Activated effector memory CD4-positive, alpha-beta T cell treated with Interleukin-2 at 50 U/mL for 16 hours (primary cell): ENCODE results near the gene PPIG.
"Not testable (repeated sequence)": the region's sequence is repeated elsewhere in the genome, so short reads cannot be mapped to it uniquely, and the experiment has no call there.

Experiments used
- DNase-seq: peaks from one replicate; pipeline ENCODE4 v3.0.0-alpha.2; 2020

PPIG gene

DNA sequence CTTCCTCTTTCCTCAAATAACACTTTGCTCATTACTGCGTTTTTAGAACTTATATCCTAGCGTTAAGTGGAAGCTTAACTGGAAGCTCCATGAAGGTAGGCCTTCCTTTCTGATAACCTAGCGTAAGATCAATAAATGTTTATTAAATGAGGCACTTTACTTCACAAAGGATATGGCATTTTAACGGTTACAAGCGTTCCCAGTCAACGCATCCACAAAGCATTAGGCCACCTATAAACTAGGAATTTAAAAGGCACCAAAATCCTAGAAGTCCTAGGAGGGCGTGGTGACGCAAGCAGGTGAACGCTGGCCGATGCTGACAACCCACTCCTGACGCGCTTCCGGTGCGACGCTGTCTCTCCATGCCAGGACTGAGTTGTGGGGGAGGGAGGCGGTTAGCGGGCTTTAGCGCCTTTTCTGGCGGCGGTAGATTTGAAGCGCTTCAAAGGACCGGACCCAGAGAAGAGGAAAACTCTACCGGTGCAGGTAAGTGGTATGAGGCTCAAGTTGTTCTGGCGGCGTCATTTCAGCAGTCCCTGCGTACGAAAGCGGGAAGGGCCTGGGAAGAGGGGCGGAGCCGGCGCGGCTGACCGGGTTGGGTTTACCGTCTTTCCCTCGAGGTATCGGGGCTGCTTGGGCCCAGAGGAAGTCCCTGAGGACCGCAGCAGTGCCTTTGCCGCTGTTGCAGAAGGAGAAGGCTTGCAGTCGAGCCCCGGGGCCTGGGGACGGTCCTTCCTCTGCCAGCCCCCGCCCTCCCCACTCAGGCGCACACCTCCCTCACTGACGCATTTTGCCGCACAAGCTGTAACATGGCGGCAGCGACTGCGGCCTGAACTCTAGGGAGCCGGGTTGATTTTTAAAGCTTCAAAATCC is at the start of gene PPIG:
Gene PPIG (plus strand): TSS at position 347 of the 873 bp plus-strand sequence. CDS start 19,691 bp downstream, outside the sequence.
- DNase-seq: peak; percentile 78

- DNase-seq: not testable (repeated sequence)
Measured at GRCh38 chr2:169539460-169539859, 44.7 kb upstream of the PPIG start.

- DNase-seq: no peak
Measured at GRCh38 chr2:169540146-169540545, 44.0 kb upstream of the PPIG start.

GRCh38 chr2:169542433-169542832 is 41.7 kb upstream of the PPIG start:
- no peak for DNase-seq

DNA sequence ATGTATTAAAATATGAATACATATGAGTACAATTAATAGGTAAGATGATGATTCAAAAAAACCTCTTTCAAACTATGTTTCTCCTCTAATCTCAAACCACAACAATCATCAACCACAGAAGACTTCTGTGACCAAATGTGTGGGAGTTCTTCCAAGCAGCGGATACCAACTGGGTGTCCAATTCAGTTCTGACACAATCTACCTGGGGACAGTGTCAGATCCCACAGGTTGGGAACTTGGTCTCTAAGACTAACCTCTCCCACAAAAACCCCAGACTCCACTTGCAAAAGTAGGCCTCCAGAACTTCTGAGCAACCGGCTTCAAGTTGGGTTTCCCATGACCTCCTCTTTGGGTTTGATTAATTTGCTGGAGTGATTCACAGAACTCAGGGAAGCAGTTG is 37.4 kb upstream of the PPIG start:
- no peak for DNase-seq

GRCh38 chr2:169561364-169561763 is 22.8 kb upstream of the PPIG start:
- DNase-seq: no peak

DNA sequence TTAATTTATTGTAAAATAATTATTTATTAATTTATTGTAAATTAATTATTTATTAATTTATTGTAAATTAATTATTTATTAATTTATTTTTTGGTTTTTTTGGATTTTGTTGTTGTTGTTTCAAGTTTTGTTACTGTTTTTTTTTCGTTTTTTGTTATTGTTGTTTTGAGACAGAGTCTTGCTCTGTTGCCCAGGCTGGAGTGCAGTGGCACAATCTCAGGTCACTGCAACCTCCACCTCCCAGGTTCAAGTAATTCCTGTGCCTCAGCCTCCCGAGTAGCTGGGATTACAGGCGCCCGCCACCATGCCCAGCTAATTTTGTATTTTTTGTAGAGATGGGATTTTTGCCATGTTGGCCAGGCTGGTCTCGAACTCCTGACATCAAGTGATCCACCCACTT is 22.1 kb upstream of the PPIG start:
- DNase-seq: not testable (repeated sequence)

DNA sequence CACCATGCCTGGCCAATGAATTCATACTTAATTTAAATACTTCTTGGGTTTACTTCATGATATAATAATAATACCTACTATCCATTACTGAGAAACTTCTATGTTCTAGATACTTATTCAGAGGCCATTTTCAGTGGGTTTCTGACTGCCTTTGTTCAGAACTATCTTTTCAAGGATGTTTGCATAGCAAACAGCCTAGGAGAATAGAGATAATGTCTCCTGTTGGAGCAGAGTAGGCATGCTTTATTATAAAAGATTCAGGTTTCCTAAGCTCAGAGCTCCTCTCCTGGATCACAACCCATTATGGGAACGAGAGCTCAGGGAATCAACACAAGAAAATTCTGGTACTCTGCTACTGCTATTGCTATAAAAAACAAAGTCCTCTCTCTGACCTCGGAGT is 21.6 kb upstream of the PPIG start:
- no peak for DNase-seq

DNA sequence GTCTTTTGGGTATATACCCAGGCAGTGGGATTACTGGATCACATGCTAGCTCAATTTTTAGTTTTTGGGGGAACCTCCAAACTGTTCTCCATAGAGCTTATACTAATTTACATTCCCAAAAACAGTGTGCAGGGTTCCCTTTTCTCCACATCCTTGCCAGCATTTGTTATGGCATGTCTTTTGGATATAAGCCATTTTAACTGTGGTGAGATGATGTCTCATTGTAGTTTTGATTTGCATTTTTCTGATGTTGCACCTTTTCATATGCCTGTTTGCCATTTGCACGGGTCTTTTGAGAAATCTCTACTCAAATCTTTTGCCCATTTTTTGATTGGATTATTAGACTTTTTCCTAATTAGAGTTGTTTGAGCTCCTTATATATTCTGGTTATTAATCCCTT is 18.5 kb upstream of the PPIG start:
- no peak for DNase-seq

GRCh38 chr2:169569948-169570347 is 14.2 kb upstream of the PPIG start:
- DNase-seq: no peak

DNA sequence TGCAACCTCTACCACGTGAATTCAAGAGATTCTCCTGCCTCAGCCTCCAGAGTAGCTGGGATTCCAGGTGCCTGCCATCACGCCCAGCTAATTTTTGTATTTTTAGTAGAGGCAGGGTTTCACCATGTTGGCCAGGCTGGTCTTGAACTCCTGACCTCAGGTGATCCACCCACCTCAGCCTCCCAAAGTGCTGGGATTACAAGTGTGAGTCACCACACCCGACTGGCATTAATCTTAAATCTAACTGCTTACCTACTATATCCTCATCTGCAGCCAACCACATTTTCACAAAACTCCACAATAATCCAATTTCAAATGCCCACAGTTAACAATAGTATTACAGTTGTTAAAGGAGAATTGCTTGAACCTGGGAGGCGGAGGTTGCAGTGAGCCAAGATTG is 13.4 kb upstream of the PPIG start:
- not testable (repeated sequence) for DNase-seq

DNA sequence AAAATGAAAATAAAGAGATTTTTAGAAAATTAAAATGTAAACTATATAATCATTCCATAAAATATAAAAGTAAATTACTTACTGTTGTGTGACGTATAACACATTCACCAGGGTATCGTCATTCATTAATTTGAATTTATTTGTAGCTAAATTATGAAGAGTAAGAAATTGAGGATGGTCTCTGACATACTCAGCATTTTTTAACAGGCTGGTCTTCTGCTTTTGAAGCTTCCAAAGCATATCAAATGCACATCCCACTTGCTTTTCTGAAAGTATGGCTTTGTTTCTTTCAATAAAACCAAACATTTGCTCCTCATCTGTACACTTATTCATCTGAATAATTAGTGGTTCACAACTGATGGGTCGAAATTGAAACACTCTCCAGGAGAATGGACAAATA is 12.6 kb upstream of the PPIG start:
- no peak for DNase-seq

DNA sequence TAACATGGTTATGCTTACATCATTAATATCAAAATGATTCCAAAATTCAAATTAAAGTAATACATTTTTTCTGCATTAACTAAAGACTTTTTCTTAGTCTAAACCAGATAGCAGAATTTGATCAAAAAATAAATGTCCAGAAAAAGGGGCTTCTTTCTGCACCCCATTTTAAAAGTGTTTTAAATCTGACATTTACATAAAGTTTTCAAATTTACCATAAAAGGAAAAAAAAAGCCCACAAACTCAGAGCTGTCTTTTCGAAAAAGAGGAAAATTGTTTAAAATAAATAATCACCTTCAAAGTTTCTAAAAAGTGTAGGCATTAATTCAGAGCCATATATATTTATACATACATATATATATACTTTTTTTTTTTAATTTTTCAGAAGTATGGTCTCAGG is 12.0 kb upstream of the PPIG start:
- no peak for DNase-seq

- DNase-seq: no peak
Measured at GRCh38 chr2:169572821-169573159, 11.4 kb upstream of the PPIG start.

- peak; percentile 72 for DNase-seq
Measured at GRCh38 chr2:169573160-169573973, 10.8 kb upstream of the PPIG start, which contains the start of gene FASTKD1. FASTKD1 (minus strand) TSS chr2:169573865; CDS start chr2:169572029, 1,836 bp downstream.

DNA sequence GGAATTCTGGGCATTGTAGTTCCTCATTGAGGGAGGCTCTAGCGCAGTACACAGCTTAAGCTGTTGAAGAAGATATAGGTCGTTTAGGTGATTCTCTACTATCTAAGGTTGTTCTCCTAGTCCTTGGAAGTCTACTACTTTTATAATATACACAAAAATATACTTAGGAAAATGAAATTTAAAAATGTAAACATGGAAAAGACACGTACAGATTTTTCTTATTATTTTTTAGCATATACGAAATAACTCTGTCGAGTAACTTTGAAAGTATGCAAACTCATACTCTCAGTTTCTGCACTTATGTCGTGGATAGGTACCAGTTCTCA is 10.2 kb upstream of the PPIG start:
- no peak for DNase-seq

DNA sequence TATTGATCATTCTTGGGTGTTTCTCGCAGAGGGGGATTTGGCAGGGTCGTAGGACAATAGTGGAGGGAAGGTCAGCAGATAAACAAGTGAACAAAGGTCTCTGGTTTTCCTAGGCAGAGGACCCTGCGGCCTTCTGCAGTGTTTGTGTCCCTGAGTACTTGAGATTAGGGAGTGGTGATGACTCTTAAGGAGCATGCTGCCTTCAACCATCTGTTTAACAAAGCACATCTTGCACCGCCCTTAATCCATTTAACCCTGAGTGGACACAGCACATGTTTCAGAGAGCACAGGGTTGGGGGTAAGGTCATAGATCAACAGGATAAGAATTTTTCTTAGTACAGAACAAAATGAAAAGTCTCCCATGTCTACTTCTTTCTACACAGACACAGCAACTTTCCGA is 9.6 kb upstream of the PPIG start:
- not testable (repeated sequence) for DNase-seq

GRCh38 chr2:169575264-169575663 is 8.9 kb upstream of the PPIG start:
- not testable (repeated sequence) for DNase-seq

DNA sequence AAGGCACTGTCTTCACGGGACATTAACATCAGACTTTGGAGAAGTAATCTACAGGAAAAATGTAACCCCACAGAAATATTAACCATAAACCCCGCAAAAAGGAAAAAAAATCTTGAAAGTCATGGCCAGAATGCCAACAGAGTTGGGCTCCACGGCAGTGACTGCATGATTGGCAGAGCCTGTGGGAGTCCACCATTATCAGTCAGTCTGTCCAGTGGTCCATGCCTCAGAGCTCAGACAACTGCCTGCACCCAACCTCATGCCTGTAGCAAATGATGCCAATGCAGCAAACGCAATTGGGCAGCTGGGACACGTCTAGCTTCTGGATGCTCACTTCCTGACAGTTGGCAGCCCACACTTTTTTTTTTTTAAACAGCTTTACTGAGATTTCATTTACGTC is 5.1 kb upstream of the PPIG start:
- no peak for DNase-seq

- not testable (repeated sequence) for DNase-seq
Measured at GRCh38 chr2:169582552-169583266, 1.4 kb upstream of the PPIG start.

DNA sequence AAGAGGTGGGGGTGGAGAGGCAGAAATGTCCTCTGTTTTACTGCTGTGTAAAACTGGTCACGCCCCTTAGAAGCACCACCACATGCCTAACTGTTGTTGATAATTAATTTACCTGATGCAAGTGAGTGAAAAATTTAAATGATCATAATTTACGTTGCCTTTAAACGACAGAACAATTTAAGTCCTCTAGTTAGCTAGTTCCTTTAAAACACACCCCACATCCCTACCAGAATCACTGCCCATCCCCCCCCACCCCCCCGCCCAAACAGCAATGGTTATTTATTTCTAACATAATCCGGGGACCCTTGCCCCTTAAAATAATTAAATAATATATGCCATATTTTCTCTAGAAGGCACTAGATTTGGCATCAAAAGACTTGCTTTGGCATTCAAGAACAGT is 633 bp upstream of the PPIG start:
- DNase-seq: no peak

GRCh38 chr2:169585673-169586072 is 1.5 kb downstream of the PPIG start:
- no peak for DNase-seq

GRCh38 chr2:169590804-169591203 is 6.7 kb downstream of the PPIG start:
- DNase-seq: no peak
